ENCODE results near the gene ENPEP.

DNA sequence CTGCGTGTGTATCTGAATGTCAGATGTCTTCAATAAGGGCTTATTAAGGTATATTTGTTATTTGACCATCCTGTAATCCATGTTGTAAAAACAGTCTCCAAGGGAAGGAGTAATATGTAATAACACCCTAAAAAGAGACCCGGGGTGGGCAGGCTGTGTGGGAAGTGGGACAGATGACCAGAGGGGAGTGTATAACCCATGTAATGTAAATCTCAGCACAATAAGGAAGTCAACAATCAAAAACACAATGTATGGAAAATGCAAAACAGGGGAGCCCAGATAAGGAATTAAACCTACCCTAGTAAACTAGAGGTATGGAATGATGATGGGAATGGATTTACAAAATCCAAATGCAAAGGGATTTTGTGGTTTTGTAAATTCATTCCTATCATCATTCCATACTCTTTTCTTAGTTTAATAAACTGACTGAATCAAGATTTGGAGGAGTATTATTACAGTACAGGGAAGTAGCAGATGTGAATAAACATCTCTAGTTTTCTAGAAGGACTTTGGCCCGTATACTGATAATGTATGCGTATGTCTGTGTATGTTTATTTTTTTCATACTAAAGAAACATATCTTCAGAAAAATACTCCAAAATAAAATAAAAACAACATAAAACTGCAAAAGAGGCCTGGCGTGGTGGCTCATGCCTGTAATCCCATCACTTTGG lies 15.7 kb upstream of the ENPEP start:
- TF ChIP-seq PPARA (CRISPR knock-in tag; IDR thresholded peaks at IDR 0.05; ENCODE audit: borderline replicate concordance) (no peak), ZNF70 (CRISPR knock-in tag; IDR thresholded peaks at IDR 0.05) (no peak), ZFP30 (CRISPR knock-in tag; IDR thresholded peaks at IDR 0.05) (no peak), GLIS3 (CRISPR knock-in tag; IDR thresholded peaks at IDR 0.05) (no peak), BACH2 (CRISPR knock-in tag; IDR thresholded peaks at IDR 0.05; ENCODE audit: borderline replicate concordance) (no peak)
- TF ChIP-seq, protein P1, sequence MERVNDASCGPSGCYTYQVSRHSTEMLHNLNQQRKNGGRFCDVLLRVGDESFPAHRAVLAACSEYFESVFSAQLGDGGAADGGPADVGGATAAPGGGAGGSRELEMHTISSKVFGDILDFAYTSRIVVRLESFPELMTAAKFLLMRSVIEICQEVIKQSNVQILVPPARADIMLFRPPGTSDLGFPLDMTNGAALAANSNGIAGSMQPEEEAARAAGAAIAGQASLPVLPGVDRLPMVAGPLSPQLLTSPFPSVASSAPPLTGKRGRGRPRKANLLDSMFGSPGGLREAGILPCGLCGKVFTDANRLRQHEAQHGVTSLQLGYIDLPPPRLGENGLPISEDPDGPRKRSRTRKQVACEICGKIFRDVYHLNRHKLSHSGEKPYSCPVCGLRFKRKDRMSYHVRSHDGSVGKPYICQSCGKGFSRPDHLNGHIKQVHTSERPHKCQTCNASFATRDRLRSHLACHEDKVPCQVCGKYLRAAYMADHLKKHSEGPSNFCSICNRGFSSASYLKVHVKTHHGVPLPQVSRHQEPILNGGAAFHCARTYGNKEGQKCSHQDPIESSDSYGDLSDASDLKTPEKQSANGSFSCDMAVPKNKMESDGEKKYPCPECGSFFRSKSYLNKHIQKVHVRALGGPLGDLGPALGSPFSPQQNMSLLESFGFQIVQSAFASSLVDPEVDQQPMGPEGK (CRISPR knock-in tag; IDR thresholded peaks at IDR 0.05; ENCODE audit: borderline replicate concordance) = no peak
- TF ChIP-seq, protein P2, sequence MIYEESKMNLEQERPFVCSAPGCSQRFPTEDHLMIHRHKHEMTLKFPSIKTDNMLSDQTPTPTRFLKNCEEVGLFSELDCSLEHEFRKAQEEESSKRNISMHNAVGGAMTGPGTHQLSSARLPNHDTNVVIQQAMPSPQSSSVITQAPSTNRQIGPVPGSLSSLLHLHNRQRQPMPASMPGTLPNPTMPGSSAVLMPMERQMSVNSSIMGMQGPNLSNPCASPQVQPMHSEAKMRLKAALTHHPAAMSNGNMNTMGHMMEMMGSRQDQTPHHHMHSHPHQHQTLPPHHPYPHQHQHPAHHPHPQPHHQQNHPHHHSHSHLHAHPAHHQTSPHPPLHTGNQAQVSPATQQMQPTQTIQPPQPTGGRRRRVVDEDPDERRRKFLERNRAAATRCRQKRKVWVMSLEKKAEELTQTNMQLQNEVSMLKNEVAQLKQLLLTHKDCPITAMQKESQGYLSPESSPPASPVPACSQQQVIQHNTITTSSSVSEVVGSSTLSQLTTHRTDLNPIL (CRISPR knock-in tag; IDR thresholded peaks at IDR 0.05; ENCODE audit: low read depth) = no peak
